PC-3 (cell line): ENCODE measurements around the gene UGT1A3. TPM values are rescaled to one million over a fixed set of nuclear protein-coding genes. Genes with fewer than 3 reads are reported as not detected.

Source experiments
- ATAC-seq: fragments of 200-7000 bp; cut with Tn5 transposase; 2 replicates; pipeline ENCODE4 v1.9.1; 2020; ENCODE audit warnings: mild to moderate bottlenecking, moderate library complexity
- BruUV-seq: library from RNA; stranded (reverse); fragments of 400-500 nt; replicated peaks from 2 replicates; lab custom pipeline; 2021; lab: Mats Ljungman, UMichigan
- CTCF ChIA-PET: fragments of 300-600 bp; sonication (Branson Sonifier 250); formaldehyde crosslinking; loops from one replicate; lab custom pipeline; 2022; ENCODE audit warnings: antibody characterized with exemption; lab: Charles Lee
- POLR2A ChIA-PET: fragments of 300-600 bp; sonication (Branson Sonifier 250); formaldehyde crosslinking; loops from one replicate; lab custom pipeline; 2022; ENCODE audit warnings: antibody characterized with exemption; ENCODE audit not compliant: unreplicated experiment; lab: Charles Lee
- DNase-seq: peaks from one replicate; pipeline ENCODE4 v3.0.0-alpha.2; 2015
- H2AFZ ChIP-seq: fragments of 300-600 bp; sonication (generic); 2 replicates; pipeline ENCODE4 v1.6.0; 2016; ENCODE audit warnings: antibody characterized with exemption, low read length
- H3F3A ChIP-seq: fragments of 300-600 bp; sonication (generic); one replicate; pipeline ENCODE4 v1.6.0; 2017; ENCODE audit warnings: antibody characterized with exemption, low read length, control low read depth, mild to moderate bottlenecking; ENCODE audit not compliant: unreplicated experiment
- H3K27ac ChIP-seq: fragments of 300-600 bp; sonication (generic); 2 replicates; pipeline ENCODE4 v1.5.1; 2016; ENCODE audit warnings: mild to moderate bottlenecking, low read length
- H3K27me3 ChIP-seq: fragments of 300-600 bp; sonication (generic); 2 replicates; pipeline ENCODE4 v1.6.1; 2016; ENCODE audit warnings: low read length, mixed read lengths
- H3K36me3 ChIP-seq: fragments of 300-600 bp; sonication (generic); 2 replicates; pipeline ENCODE4 v1.6.1; 2016; ENCODE audit warnings: low read depth, mixed run types, low read length, mixed read lengths
- H3K4me1 ChIP-seq: fragments of 300-600 bp; sonication (generic); 2 replicates; pipeline ENCODE4 v1.5.1; 2016; ENCODE audit warnings: low read length; ENCODE audit not compliant: insufficient read depth
- H3K4me2 ChIP-seq: fragments of 300-600 bp; sonication (generic); 2 replicates; pipeline ENCODE4 v1.6.0; 2016; ENCODE audit warnings: low read length
- H3K4me3 ChIP-seq: fragments of 300-600 bp; sonication (generic); 2 replicates; pipeline ENCODE4 v1.5.1; 2016; ENCODE audit warnings: mild to moderate bottlenecking, low read length, mixed read lengths
- H3K79me2 ChIP-seq: fragments of 300-600 bp; sonication (generic); 2 replicates; pipeline ENCODE4 v1.6.1; 2017; ENCODE audit warnings: low read length, mixed read lengths
- H3K9ac ChIP-seq: fragments of 300-600 bp; sonication (generic); 2 replicates; pipeline ENCODE4 v1.6.0; 2016; ENCODE audit warnings: mild to moderate bottlenecking, low read length
- H3K9me2 ChIP-seq: fragments of 300-600 bp; sonication (generic); replicated peaks from 2 replicates; pipeline ENCODE4 v1.6.1; 2016; ENCODE audit warnings: mixed run types, low read length, mixed read lengths
- H3K9me3 ChIP-seq: fragments of 300-600 bp; sonication (generic); 2 replicates; pipeline ENCODE4 v1.6.1; 2016; ENCODE audit warnings: low read length, mixed read lengths
- H4K20me1 ChIP-seq: fragments of 300-600 bp; sonication (generic); 2 replicates; pipeline ENCODE4 v1.6.1; 2016; ENCODE audit warnings: low read length, mixed read lengths
- EZH2 ChIP-seq: fragments of 300-600 bp; sonication (generic); IDR thresholded peaks from one replicate; pipeline ENCODE4 v1.6.1; 2017; ENCODE audit warnings: antibody characterized with exemption, mild to moderate bottlenecking, low read length; ENCODE audit not compliant: unreplicated experiment
- EZH2phosphoT487 ChIP-seq: fragments of 300-600 bp; sonication (generic); IDR thresholded peaks from 2 replicates; pipeline ENCODE4 v1.6.1; 2018; ENCODE audit warnings: mild to moderate bottlenecking, antibody characterized with exemption, low read length, borderline replicate concordance
- intact Hi-C: fragments of 100-400 bp; cut with micrococcal nuclease; formaldehyde crosslinking; loops from 2 replicates; pipeline ENCODE4 v1.9.0; 2023
- total RNA-seq: library from RNA; depleted of rRNA; stranded (reverse); fragments of >200 nt; gene quantifications from 2 replicates; pipeline ENCODE4 v1.2.3, GENCODE V29; 2014
- TF ChIP-seq, protein P1 (sequence below): fragments of 300-600 bp; sonication (generic); conservative IDR thresholded peaks from 2 replicates; pipeline ENCODE4 v1.5.1; 2017; ENCODE audit warnings: antibody characterized with exemption, low read depth, mild to moderate bottlenecking, low read length

Gene UGT1A3
- total RNA-seq, 1 experiment from 2014 or later: not detected

DNA sequence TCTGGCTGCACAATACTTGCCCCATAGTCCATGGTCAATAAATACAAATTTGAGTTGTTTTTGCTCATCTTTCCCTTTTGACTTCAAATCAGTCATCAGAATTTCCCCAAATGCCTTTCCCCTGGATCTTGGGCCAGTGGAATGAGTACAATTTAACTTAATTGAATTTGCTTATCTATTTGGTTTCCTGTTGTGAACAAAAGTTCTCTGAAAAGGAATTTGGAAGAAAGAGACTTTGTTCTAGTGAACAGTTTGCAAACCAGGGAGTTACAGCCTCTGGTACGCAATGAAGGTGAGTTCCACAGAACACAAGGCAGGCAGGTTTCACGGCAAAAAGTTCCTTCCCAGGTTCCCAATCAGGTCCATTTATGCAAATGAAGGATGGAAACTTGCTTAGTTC lies 30.0 kb downstream of the UGT1A3 start:
- Histone ChIP-seq H3K27ac (no peak overlapping the region), H3K9me2 (0 out of 2 replicates have a peak, but pooled peaks cover 4% of the 10 kb centered on the region), H3K9me3 (no peaks in the 10 kb centered on the region), H3F3A (no peaks in the 10 kb centered on the region), H3K27me3 (no peaks in the 10 kb centered on the region), H3K36me3 (no peaks in the 10 kb centered on the region), H2AFZ (no peak overlapping the region), H3K79me2 (no peaks in the 10 kb centered on the region), H3K4me1 (peaks cover 7% of the 10 kb centered on the region), H3K4me2 (no peak overlapping the region), H4K20me1 (no peaks in the 10 kb centered on the region), H3K4me3 (no peak overlapping the region), H3K9ac (no peak overlapping the region)
- TF ChIP-seq EZH2phosphoT487 (no peak), EZH2 (no peak)
- TF ChIP-seq, protein P1, sequence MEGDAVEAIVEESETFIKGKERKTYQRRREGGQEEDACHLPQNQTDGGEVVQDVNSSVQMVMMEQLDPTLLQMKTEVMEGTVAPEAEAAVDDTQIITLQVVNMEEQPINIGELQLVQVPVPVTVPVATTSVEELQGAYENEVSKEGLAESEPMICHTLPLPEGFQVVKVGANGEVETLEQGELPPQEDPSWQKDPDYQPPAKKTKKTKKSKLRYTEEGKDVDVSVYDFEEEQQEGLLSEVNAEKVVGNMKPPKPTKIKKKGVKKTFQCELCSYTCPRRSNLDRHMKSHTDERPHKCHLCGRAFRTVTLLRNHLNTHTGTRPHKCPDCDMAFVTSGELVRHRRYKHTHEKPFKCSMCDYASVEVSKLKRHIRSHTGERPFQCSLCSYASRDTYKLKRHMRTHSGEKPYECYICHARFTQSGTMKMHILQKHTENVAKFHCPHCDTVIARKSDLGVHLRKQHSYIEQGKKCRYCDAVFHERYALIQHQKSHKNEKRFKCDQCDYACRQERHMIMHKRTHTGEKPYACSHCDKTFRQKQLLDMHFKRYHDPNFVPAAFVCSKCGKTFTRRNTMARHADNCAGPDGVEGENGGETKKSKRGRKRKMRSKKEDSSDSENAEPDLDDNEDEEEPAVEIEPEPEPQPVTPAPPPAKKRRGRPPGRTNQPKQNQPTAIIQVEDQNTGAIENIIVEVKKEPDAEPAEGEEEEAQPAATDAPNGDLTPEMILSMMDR: no peak
- DNase-seq (no peak), ATAC-seq (no peak)
- BruUV-seq: no TSS peak
- intact Hi-C loops: loop anchor here (2.0 kb wide), 1 partner anchor 56 kb away; no protein-coding TSS in a partner anchor
- ChIA-PET CTCF (no interaction called here), POLR2A (no interaction called here)

DNA sequence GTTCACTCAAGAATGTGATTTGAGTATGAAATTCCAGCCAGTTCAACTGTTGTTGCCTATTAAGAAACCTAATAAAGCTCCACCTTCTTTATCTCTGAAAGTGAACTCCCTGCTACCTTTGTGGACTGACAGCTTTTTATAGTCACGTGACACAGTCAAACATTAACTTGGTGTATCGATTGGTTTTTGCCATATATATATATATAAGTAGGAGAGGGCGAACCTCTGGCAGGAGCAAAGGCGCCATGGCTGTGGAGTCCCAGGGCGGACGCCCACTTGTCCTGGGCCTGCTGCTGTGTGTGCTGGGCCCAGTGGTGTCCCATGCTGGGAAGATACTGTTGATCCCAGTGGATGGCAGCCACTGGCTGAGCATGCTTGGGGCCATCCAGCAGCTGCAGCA lies 31.2 kb downstream of the UGT1A3 start, which contains the start of gene UGT1A1:
TSS of gene UGT1A1 (plus strand) at position 228 of the 400 bp plus-strand sequence. CDS start at position 246, 18 bp downstream.
- Histone ChIP-seq H3K4me2 (no peak within 1 kb of the TSS), H3K9me2 (0 out of 2 replicates have a peak, but pooled peaks cover 4% of the 10 kb centered on the region), H3K27me3 (no peaks in the 10 kb centered on the region), H3K4me3 (no peak within 1 kb of the TSS), H3F3A (no peaks in the 10 kb centered on the region), H3K36me3 (no peaks in the 10 kb centered on the region), H2AFZ (no peak within 1 kb of the TSS), H3K79me2 (no peaks in the 10 kb centered on the region), H4K20me1 (no peaks in the 10 kb centered on the region), H3K9me3 (no peaks in the 10 kb centered on the region), H3K4me1 (peaks cover 19% of the 10 kb centered on the region), H3K9ac (no peak within 1 kb of the TSS), H3K27ac (no peak within 1 kb of the TSS)
- DNase-seq: no peak
- intact Hi-C loops: no loop called here
- BruUV-seq: no TSS peak
- TF ChIP-seq, protein P1: no peak
- no peak for TF ChIP-seq EZH2phosphoT487
- TF ChIP-seq EZH2: no peak
- POLR2A ChIA-PET: no interaction called here
- CTCF ChIA-PET: no interaction called here
- ATAC-seq: no peak

DNA sequence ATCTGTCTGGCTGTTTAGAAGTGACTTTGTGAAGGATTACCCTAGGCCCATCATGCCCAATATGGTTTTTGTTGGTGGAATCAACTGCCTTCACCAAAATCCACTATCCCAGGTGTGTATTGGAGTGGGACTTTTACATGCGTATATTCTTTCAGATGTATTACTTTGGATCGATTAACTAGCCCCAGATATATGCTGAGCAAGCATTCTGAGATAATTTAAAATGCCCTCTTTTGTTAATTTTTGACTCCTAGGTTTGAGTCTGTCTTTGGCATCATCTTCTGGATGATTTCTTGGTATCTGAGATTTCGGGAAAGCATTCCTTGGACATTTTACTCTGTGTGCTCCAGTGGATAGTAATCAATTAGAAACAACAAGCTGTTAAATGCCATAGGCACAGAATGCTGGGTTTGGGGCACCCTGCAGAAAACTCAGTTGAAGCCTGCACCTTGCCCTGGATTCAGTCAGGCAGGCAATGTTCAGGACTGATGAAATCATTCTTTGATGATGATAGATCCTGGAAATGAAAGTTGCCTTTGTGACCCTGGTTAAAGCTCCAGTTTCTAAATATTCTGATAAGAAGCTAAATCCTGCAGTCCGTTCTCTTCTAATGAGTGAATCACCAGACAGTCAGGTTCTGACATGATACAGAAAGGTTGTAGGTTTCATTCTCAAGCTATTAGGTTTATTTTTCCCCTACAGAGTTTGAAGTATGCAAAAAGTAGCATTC lies 32.4 kb downstream of the UGT1A3 start:
- no peaks in the 10 kb centered on the region for H4K20me1 ChIP-seq
- no peak for TF ChIP-seq EZH2
- TF ChIP-seq, protein P1: no peak
- TF ChIP-seq EZH2phosphoT487: no peak
- no peaks in the 10 kb centered on the region for H3K27me3 ChIP-seq
- ATAC-seq: no peak
- no peak overlapping the region for H2AFZ ChIP-seq
- ChIA-PET CTCF (no interaction called here), POLR2A (no interaction called here)
- DNase-seq: no peak
- no peak overlapping the region for H3K4me3 ChIP-seq
- H3F3A ChIP-seq: no peaks in the 10 kb centered on the region
- no peaks in the 10 kb centered on the region for H3K79me2 ChIP-seq
- H3K9ac ChIP-seq: no peak overlapping the region
- no peaks in the 10 kb centered on the region for H3K9me3 ChIP-seq
- no peaks in the 10 kb centered on the region for H3K36me3 ChIP-seq
- no TSS peak for BruUV-seq
- intact Hi-C loops: no loop called here
- H3K4me2 ChIP-seq: no peak overlapping the region
- H3K27ac ChIP-seq: no peak overlapping the region
- H3K4me1 ChIP-seq: peaks cover 19% of the 10 kb centered on the region
- 0 out of 2 replicates have a peak, but pooled peaks cover 4% of the 10 kb centered on the region for H3K9me2 ChIP-seq
